ENCODE results near the gene SPOUT1. TPM values are rescaled to one million over a fixed set of nuclear protein-coding genes. Genes with fewer than 3 reads are reported as not detected.
"Not testable (repeated sequence)": the region's sequence is repeated elsewhere in the genome, so short reads cannot be mapped to it uniquely, and the experiment has no call there.

SPOUT1 gene
- total and polyA plus RNA-seq, 8 donors, result 14.8 to 32.8 (median 23.3) TPM

DNA sequence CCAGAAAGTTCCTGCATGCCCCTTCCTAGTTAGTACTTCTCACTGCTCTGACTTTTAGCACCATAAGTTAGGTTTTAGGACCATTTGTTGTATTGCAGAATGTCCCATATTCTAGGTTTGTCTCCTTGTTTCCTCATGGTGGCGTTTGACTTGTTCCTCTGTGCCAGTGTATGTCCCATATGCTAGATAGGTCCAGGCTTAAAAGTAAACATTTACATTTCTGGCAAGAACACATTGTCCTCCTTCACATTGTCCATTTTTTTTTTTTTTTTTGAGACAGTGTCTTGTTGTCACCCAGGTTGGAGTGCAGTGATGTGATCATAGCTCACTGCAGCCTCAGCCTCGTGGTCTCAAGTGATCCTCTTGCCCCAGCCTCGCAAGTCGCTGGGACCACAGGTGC lies 27.1 kb downstream of the SPOUT1 start:
- Histone ChIP-seq H3K36me3 (peaks cover 0 to 45% (median 10%) of the 10 kb centered on the region in 3 donors), H3K4me1 (no peaks in the 10 kb centered on the region), H3K27me3 (no peaks in the 10 kb centered on the region), H3K9me3 (no peaks in the 10 kb centered on the region), H3K4me3 (no peak overlapping the region), H3K27ac (no peak overlapping the region)
- FAIRE-seq (no peak), DNase-seq (no peak), ATAC-seq (no peak)
- 95% methylated on average over 4 of the region's 4 CpGs for WGBS, 2 donors
- intact Hi-C loops (cut with DNase I), result no loop called here
- no peak for TF ChIP-seq CTCF (IDR thresholded peaks at IDR 0.05)

DNA sequence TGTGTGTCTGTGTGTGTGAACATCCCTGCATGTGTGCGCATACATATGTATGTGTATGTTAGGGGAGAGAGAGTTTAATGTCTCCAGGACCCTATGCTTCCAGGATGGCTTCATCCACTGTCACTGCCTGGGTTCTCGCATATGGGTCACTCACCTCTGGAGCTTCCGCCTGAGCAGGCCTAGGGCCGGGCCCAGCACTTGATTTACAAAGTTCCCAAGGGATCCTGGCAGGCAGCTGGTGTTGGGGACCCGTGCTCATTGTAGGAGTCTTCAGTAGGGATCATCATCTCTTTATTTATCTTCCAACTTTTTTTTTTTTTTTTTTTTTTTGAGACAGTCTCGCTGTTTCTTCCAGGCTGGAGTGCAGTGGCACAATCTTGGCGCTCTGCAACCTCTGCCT lies 29.5 kb downstream of the SPOUT1 start:
- no peak for DNase-seq
- WGBS, 2 donors, result 96 to 97% methylated on average over 7 of the region's 7 CpGs
- FAIRE-seq, result no peak
- Histone ChIP-seq H3K27me3 (no peaks in the 10 kb centered on the region), H3K36me3 (peaks cover 0 to 43% (median 2%) of the 10 kb centered on the region in 3 donors), H3K9me3 (no peaks in the 10 kb centered on the region), H3K4me1 (no peaks in the 10 kb centered on the region), H3K27ac (no peak overlapping the region), H3K4me3 (no peak overlapping the region)
- ATAC-seq, result no peak
- no peak for TF ChIP-seq CTCF (IDR thresholded peaks at IDR 0.05)
- intact Hi-C loops (cut with DNase I), result no loop called here

- TF ChIP-seq CTCF (IDR thresholded peaks at IDR 0.05), result no peak
- FAIRE-seq, result no peak
- 90% methylated on average over 8 of the region's 8 CpGs for WGBS, 2 donors
Measured at GRCh38 chr9:128798896-128799295, 30.7 kb downstream of the SPOUT1 start.

GRCh38 chr9:128794961-128795360 lies 34.6 kb downstream of the SPOUT1 start:
- H3K27ac ChIP-seq; ATAC-seq; intact Hi-C loops (cut with DNase I); FAIRE-seq; H3K4me3 ChIP-seq; H3K27me3 ChIP-seq; H3K9me3 ChIP-seq; DNase-seq: not testable (repeated sequence)
- H3K36me3 ChIP-seq, result peaks cover 0 to 28% (median 6%) of the 10 kb centered on the region in 3 donors
- peaks cover 0 to 11% (median 0%) of the 10 kb centered on the region in 3 donors for H3K4me1 ChIP-seq
- 38 to 40% methylated on average over 2 of the region's 2 CpGs for WGBS, 2 donors

More at GRCh38 chr9:128798896-128799295, 30.7 kb downstream of the SPOUT1 start:
- Histone ChIP-seq H3K4me1 (no peaks in the 10 kb centered on the region), H3K27me3 (no peaks in the 10 kb centered on the region), H3K4me3 (no peak overlapping the region), H3K36me3 (peaks cover 0 to 40% (median 2%) of the 10 kb centered on the region in 3 donors), H3K9me3 (no peaks in the 10 kb centered on the region), H3K27ac (no peak overlapping the region)
- intact Hi-C loops (cut with DNase I), result no loop called here
- ATAC-seq (no peak), DNase-seq (no peak)

DNA sequence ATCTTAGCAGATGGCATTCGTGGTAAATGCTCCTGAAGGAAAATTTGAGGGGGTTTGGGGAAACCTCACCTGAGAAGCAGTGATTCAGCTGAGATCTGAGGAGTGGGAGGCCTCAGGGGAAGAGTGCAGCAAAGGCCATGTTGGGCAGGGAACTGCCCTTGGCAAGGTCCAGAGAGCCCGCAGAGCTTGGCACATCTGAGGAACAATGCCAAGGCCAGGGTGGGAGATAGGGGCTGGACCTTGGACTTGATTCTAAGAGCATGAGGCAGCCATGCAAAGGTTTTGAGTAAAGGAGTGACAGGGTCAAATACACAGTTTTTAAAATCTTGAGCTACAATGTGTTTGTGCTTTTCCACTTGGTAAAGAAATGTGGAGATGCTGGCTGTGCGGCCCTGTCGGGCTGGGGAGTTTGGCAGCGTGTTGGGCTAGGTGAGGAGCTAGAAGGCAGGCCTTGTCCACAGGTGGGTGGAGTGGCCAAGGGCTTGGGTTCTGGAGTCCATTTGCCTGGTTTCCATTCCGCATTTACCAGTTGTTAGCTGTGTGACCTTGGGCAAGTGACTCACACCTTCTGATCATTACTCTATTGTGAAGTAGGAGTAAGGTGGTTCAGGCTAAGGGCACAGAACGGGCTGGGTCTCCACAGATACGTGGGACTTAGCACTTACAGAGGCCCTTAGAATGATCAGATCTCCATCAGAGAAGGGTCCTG lies 36.5 kb downstream of the SPOUT1 start:
- peak in 4 of 6 donors; percentile 41 to 59 (median 49) for DNase-seq
- peak overlapping the region in 2 of 4 donors; percentile 15 to 33 for H3K27ac ChIP-seq
- H3K4me1 ChIP-seq, result peaks cover 2 to 14% (median 3%) of the 10 kb centered on the region in 3 donors
- intact Hi-C loops (cut with DNase I), result no loop called here
- no peaks in the 10 kb centered on the region for H3K9me3 ChIP-seq
- ATAC-seq, result peak; percentile 71 to 89 (median 76)
- TF ChIP-seq CTCF (IDR thresholded peaks at IDR 0.05), result no peak
- no peaks in the 10 kb centered on the region for H3K27me3 ChIP-seq
- peaks cover 0 to 15% (median 4%) of the 10 kb centered on the region in 3 donors for H3K36me3 ChIP-seq
- FAIRE-seq, result no peak
- H3K4me3 ChIP-seq, result no peak overlapping the region
- 40% methylated on average over 8 of the region's 8 CpGs for WGBS, 2 donors
